Hepatocyte (in vitro differentiated cells): Measurements from ENCODE around the gene KYAT1.
"Not testable (repeated sequence)": the region's sequence is repeated elsewhere in the genome, so short reads cannot be mapped to it uniquely, and the experiment has no call there.

Experiments used
- CTCF ChIP-seq: fragments of 200-600 bp; sonication (generic); IDR thresholded peaks from 2 replicates; pipeline ENCODE4 v1.5.1; 2016; ENCODE audit warnings: antibody characterized with exemption, mild to moderate bottlenecking; ENCODE audit not compliant: poor library complexity
- EZH2 ChIP-seq: fragments of 200-600 bp; sonication (generic); IDR thresholded peaks from 2 replicates; pipeline ENCODE4 v1.6.1; 2016; ENCODE audit warnings: antibody characterized with exemption, mild to moderate bottlenecking, borderline replicate concordance
- EZH2phosphoT487 ChIP-seq: fragments of 200-600 bp; sonication (generic); IDR thresholded peaks from one replicate; pipeline ENCODE4 v1.6.1; 2018; ENCODE audit warnings: antibody characterized with exemption, mild to moderate bottlenecking, low read depth, moderate library complexity; ENCODE audit not compliant: unreplicated experiment, severe bottlenecking

- not testable (repeated sequence) for TF ChIP-seq CTCF, EZH2phosphoT487, EZH2
These were observed 38.6 kb downstream of the KYAT1 start for GRCh38 chr9:128843171-128843570.
